ENCODE data around the gene TOR1AIP2. TPM values are rescaled to one million over a fixed set of nuclear protein-coding genes. Genes with fewer than 3 reads are reported as not detected.
A peak's percentile ranks its signal among the peaks of the same experiment; 100 is the strongest.

TOR1AIP2 gene
- total RNA-seq, 2 experiments from 2014 or later, result 31.0 to 49.9 TPM

GRCh38 chr1:179871940-179872339 lies 5.7 kb downstream of the TOR1AIP2 start:
- Histone ChIP-seq H3K4me2 (ENCODE audit: low read length) (peak overlapping the region; percentile 62), H3K4me3 (ENCODE audit: low read depth, low read length, poor library complexity, severe bottlenecking) (peak overlapping the region; percentile 20), H3K9me2 (ENCODE audit: insufficient read depth, low read length) (no peaks in the 10 kb centered on the region), H3K79me2 (ENCODE audit: insufficient read depth, low read depth, low read length) (peaks cover 71% of the 10 kb centered on the region), H3K9me3 (ENCODE audit: low read length) (no peaks in the 10 kb centered on the region), H3K36me3 (ENCODE audit: insufficient read depth, low read length) (peaks cover 77% of the 10 kb centered on the region), H4K20me1 (ENCODE audit: insufficient read depth, low read length) (peaks cover 25% of the 10 kb centered on the region), H3K4me1 (ENCODE audit: insufficient read depth, low read length, poor library complexity, severe bottlenecking) (peaks cover 50% of the 10 kb centered on the region), H2AFZ (ENCODE audit: low read length) (no peak overlapping the region), H3K27ac (ENCODE audit: low read depth, low read length, poor library complexity, severe bottlenecking) (peak overlapping the region; percentile 38)
- POLR2A ChIA-PET, result interaction anchor here (0.6 to 1.1 kb wide), 5 partner anchors 11 to 145 kb away, joined by 3 to 6 read pairs (median 4); no protein-coding TSS in a partner anchor
- CTCF ChIA-PET (ENCODE audit: unreplicated experiment), result no interaction called here
- BruUV-seq (replicated peaks), result no TSS peak
- DNase-seq (ENCODE audit: low spot score), result no peak
- TF ChIP-seq CTCF (conservative IDR thresholded peaks at IDR 0.05; ENCODE audit: low read length) (no peak), EZH2phosphoT487 (IDR thresholded peaks at IDR 0.05; ENCODE audit: borderline replicate concordance, low read depth, low read length) (no peak)
- intact Hi-C loops (cut with micrococcal nuclease; ENCODE audit: unreplicated experiment), result no loop called here

GRCh38 chr1:179870870-179871269 lies 6.7 kb downstream of the TOR1AIP2 start:
- Histone ChIP-seq H3K4me3 (ENCODE audit: low read depth, low read length, poor library complexity, severe bottlenecking) (no peak overlapping the region), H3K9me2 (ENCODE audit: insufficient read depth, low read length) (no peaks in the 10 kb centered on the region), H2AFZ (ENCODE audit: low read length) (no peak overlapping the region), H3K9me3 (ENCODE audit: low read length) (no peaks in the 10 kb centered on the region), H3K4me2 (ENCODE audit: low read length) (no peak overlapping the region), H3K27ac (ENCODE audit: low read depth, low read length, poor library complexity, severe bottlenecking) (no peak overlapping the region), H3K79me2 (ENCODE audit: insufficient read depth, low read depth, low read length) (peaks cover 60% of the 10 kb centered on the region), H3K4me1 (ENCODE audit: insufficient read depth, low read length, poor library complexity, severe bottlenecking) (peaks cover 40% of the 10 kb centered on the region), H4K20me1 (ENCODE audit: insufficient read depth, low read length) (peaks cover 16% of the 10 kb centered on the region), H3K36me3 (ENCODE audit: insufficient read depth, low read length) (peaks cover 83% of the 10 kb centered on the region)
- TF ChIP-seq CTCF (conservative IDR thresholded peaks at IDR 0.05; ENCODE audit: low read length) (no peak), EZH2phosphoT487 (IDR thresholded peaks at IDR 0.05; ENCODE audit: borderline replicate concordance, low read depth, low read length) (no peak)
- POLR2A ChIA-PET, result interaction anchor here (0.7 kb wide), 1 partner anchor 8 kb away, joined by 3 read pairs; no protein-coding TSS in a partner anchor
- BruUV-seq (replicated peaks), result no TSS peak
- CTCF ChIA-PET (ENCODE audit: unreplicated experiment), result interaction anchor here (0.5 kb wide), 1 partner anchor 294 kb away, joined by 9 read pairs; no protein-coding TSS in a partner anchor
- intact Hi-C loops (cut with micrococcal nuclease; ENCODE audit: unreplicated experiment), result no loop called here
- no peak for DNase-seq (ENCODE audit: low spot score)
